ENCODE measurements around the gene GRN. TPM values are rescaled to one million over a fixed set of nuclear protein-coding genes. Genes with fewer than 3 reads are reported as not detected.

The GRN gene
- total and polyA plus RNA-seq, 2 of the 13 experiments (the other 11 are each of a cell fraction or from before 2014, with no cell fraction given) = 86.6 to 143 TPM

GRCh38 chr17:44376124-44376523 lies 31.0 kb downstream of the GRN start (continued):
- TF ChIP-seq ZNF276 (CRISPR knock-in tag; IDR thresholded peaks at IDR 0.05; ENCODE audit: low read depth) (0 out of 2 replicates have a peak, but pooled peaks have one; percentile 14), ZNF770 (CRISPR knock-in tag; IDR thresholded peaks at IDR 0.05) (peak; percentile 36; the same call in 1 of the 2 replicates), ZMYM3 (CRISPR knock-in tag; IDR thresholded peaks at IDR 0.05) (0 out of 2 replicates have a peak, but pooled peaks have one; percentile 56), MTA1 (CRISPR knock-in tag; IDR thresholded peaks at IDR 0.05; ENCODE audit: borderline replicate concordance) (0 out of 2 replicates have a peak, but pooled peaks have one; percentile 8), HMGA1 (CRISPR knock-in tag; conservative IDR thresholded peaks at IDR 0.05) (no peak), TFAP4 (IDR thresholded peaks at IDR 0.05; ENCODE audit: borderline replicate concordance, low read depth) (no peak), HNRNPL (IDR thresholded peaks at IDR 0.05; ENCODE audit: low read depth, low read length) (0 out of 2 replicates have a peak, but pooled peaks have one; percentile 22), NFYC (CRISPR knock-in tag; IDR thresholded peaks at IDR 0.05) (0 out of 2 replicates have a peak, but pooled peaks have one; percentile 27), ZNF350 (CRISPR knock-in tag; IDR thresholded peaks at IDR 0.05; ENCODE audit: borderline replicate concordance, low read depth) (0 out of 2 replicates have a peak, but pooled peaks have one; percentile 19), ZNF670 (CRISPR knock-in tag; IDR thresholded peaks at IDR 0.05; ENCODE audit: borderline replicate concordance) (peak; percentile 58; the same call in 1 of the 2 replicates), ZNF280D (CRISPR knock-in tag; IDR thresholded peaks at IDR 0.05) (no peak), IRF2 (CRISPR knock-in tag; IDR thresholded peaks at IDR 0.05) (no peak), ZNF766 (CRISPR knock-in tag; IDR thresholded peaks at IDR 0.05; ENCODE audit: borderline replicate concordance) (no peak), ZBTB20 (CRISPR knock-in tag; IDR thresholded peaks at IDR 0.05; ENCODE audit: borderline replicate concordance, low read depth) (no peak), ZNF558 (CRISPR knock-in tag; IDR thresholded peaks at IDR 0.05; ENCODE audit: borderline replicate concordance) (no peak), ZNF768 (CRISPR knock-in tag; IDR thresholded peaks at IDR 0.05) (0 out of 2 replicates have a peak, but pooled peaks have one; percentile 26), ZNF260 (CRISPR knock-in tag; IDR thresholded peaks at IDR 0.05; ENCODE audit: borderline replicate concordance, low read depth) (no peak), HMGXB4 (CRISPR knock-in tag; IDR thresholded peaks at IDR 0.05; ENCODE audit: borderline replicate concordance in 1 of 2, low read depth in 1 of 2) (peak; percentile 52 to 66; a peak in 2 of 4 replicates)
